Type B pancreatic cell (in vitro differentiated cells): ENCODE measurements around the gene RNASE8. TPM values are rescaled to one million over a fixed set of nuclear protein-coding genes. Genes with fewer than 3 reads are reported as not detected.

ENCODE experiments used
- DNase-seq: peaks from one replicate; pipeline ENCODE4 v3.0.0; 2021; ENCODE audit warnings: mixed read lengths; ENCODE audit not compliant: unreplicated experiment; ENCODE audit errors: extremely low spot score
- H3K27ac Mint-ChIP-seq: 2 replicates; pipeline ENCODE4 v1.8.0; 2021; ENCODE audit warnings: mild to moderate bottlenecking, mixed read lengths
- H3K27me3 Mint-ChIP-seq: 2 replicates; pipeline ENCODE4 v1.8.0; 2021; ENCODE audit warnings: mixed read lengths
- H3K36me3 Mint-ChIP-seq: 2 replicates; pipeline ENCODE4 v1.8.0; 2021; ENCODE audit warnings: mixed read lengths
- H3K4me1 Mint-ChIP-seq: one replicate; pipeline ENCODE4 v1.8.0; 2021; ENCODE audit warnings: mixed read lengths; ENCODE audit not compliant: unreplicated experiment
- H3K4me3 Mint-ChIP-seq: 2 replicates; pipeline ENCODE4 v1.8.0; 2021; ENCODE audit warnings: mild to moderate bottlenecking, mixed read lengths
- H3K9me3 Mint-ChIP-seq: 2 replicates; pipeline ENCODE4 v1.8.0; 2021; ENCODE audit warnings: mixed read lengths
- CTCF ChIP-seq: fragments of 200-600 bp; sonication (generic); conservative IDR thresholded peaks from 2 replicates; pipeline ENCODE4 v1.5.0; 2021; ENCODE audit warnings: antibody characterized with exemption, mild to moderate bottlenecking
- total RNA-seq: library from RNA; stranded (reverse); gene quantifications from 2 replicates; pipeline ENCODE4 v1.2.1, GENCODE V29; 2021; ENCODE audit warnings: low replicate concordance

The RNASE8 gene
- total RNA-seq, 1 donor from 2014 or later: not detected

DNA sequence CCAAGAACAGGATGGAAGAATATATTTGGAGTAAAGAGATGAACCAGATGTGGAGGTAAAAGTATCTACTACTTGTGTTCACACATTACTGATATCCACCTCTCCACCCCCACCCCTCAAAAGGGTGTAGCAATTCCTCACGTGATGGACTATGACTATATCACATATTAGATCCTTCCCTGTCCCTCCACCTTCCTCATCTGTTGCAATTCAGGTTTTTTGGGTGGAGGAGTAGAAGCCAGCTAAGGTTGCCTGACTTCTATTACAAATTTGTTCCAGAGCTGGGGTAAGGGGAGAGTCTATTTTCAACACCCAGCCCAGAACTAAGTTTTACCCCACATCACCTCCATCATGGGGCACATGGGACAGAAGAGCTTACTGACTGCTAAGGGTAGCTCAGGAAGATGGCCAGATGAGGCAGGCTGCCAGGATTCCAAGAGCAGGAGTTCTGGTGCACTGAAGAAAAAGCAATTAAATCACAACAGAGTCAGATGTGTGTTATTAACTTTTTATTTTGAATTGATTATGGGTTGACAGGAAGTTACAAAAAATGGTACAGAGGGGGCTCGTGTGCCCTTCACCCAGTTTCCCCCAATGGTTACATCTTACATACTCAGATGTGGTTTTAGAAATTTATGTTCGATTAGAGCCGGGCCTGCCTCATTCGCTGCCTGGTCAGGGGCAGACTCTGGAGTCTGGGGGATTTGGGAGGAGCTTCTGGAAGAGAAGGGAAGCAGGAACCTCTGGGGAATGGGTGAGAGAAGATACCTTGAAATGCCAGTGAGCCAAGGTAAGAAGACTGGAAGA, 25.1 kb upstream of the RNASE8 start:
- Mint-ChIP-seq H3K27ac (peak overlapping the region; percentile 60), H3K4me3 (peak overlapping the region; percentile 42), H3K36me3 (no peaks in the 10 kb centered on the region), H3K9me3 (no peaks in the 10 kb centered on the region), H3K27me3 (peaks cover 4% of the 10 kb centered on the region), H3K4me1 (peaks cover under 1% of the 10 kb centered on the region)
- TF ChIP-seq CTCF: no peak
- no peak for DNase-seq

DNA sequence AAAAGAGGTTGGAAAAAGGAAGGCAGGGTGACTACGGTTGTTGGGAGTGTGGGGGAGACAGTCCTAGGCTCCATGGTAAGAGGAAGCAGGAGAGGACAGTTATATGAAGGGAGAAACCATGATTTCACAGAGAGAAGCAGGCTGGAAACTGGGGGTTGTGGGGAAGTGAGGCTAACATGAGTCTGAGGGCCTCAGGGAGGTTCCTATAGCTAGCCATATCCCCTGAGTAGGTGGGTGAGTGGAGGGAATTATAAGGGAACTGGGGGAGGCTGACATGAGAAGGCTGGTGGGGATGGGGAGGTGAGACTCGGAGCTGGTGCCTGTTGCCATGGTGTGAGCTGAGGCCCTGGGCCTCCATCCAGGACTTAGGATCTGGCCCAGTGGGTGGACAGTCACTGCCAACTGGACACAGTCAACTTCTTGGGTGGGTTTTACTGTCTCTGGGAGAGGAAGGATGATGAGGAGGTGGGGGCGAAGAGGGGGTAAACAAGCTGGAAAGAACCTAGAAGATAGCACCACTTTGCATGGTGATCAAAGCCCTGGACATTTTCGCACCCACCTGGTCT, 24.4 kb upstream of the RNASE8 start:
- Mint-ChIP-seq H3K27ac (peak overlapping the region; percentile 19), H3K9me3 (no peaks in the 10 kb centered on the region), H3K4me3 (no peak overlapping the region), H3K4me1 (peaks cover 1% of the 10 kb centered on the region), H3K27me3 (peaks cover 4% of the 10 kb centered on the region), H3K36me3 (no peaks in the 10 kb centered on the region)
- no peak for DNase-seq
- TF ChIP-seq CTCF: no peak

GRCh38 chr14:21034707-21035106, 22.9 kb upstream of the RNASE8 start, which contains the start of gene RNASE13:
Gene RNASE13 (minus strand): TSS chr14:21034807. CDS start chr14:21034288, 519 bp downstream.
- peaks cover 4% of the 10 kb centered on the region for H3K27me3 Mint-ChIP-seq
- H3K27ac Mint-ChIP-seq: peak within 1 kb of the TSS; percentile 14
- no peaks in the 10 kb centered on the region for H3K36me3 Mint-ChIP-seq
- H3K4me3 Mint-ChIP-seq: no peak within 1 kb of the TSS
- peaks cover 9% of the 10 kb centered on the region for H3K4me1 Mint-ChIP-seq
- no peaks in the 10 kb centered on the region for H3K9me3 Mint-ChIP-seq
- TF ChIP-seq CTCF: no peak
- DNase-seq: no peak

DNA sequence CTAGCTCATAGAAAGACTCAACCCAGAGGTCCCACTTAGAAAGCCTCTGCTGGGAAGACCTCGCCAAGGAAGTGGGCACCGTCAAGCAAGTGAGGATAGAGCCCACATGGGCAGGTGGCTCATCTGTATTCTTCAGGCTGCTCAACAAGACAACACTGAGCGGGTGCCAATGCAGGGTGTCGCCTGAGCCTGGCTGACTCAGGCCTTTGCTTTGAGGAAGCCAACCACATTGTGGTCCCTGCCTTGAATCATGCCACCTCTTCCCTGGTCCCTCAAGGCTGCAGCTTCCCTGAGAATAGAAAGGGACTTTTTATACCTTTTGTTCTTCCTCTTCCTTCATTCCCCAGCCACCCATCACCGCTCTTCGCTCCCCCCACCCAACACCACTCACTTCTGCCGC, 20.9 kb upstream of the RNASE8 start:
- Mint-ChIP-seq H3K4me3 (no peak overlapping the region), H3K36me3 (no peaks in the 10 kb centered on the region), H3K27ac (no peak overlapping the region), H3K27me3 (peaks cover 4% of the 10 kb centered on the region), H3K9me3 (no peaks in the 10 kb centered on the region), H3K4me1 (peaks cover 14% of the 10 kb centered on the region)
- no peak for DNase-seq
- TF ChIP-seq CTCF: no peak

- Mint-ChIP-seq H3K4me3 (no peak overlapping the region), H3K27me3 (peaks cover 4% of the 10 kb centered on the region), H3K36me3 (no peaks in the 10 kb centered on the region), H3K4me1 (peaks cover 14% of the 10 kb centered on the region), H3K27ac (no peak overlapping the region), H3K9me3 (no peaks in the 10 kb centered on the region)
- TF ChIP-seq CTCF: no peak
- no peak for DNase-seq
These were observed 20.5 kb upstream of the RNASE8 start for GRCh38 chr14:21037156-21037555.
